ENCODE measurements around the gene DIP2B. TPM values are rescaled to one million over a fixed set of nuclear protein-coding genes. Genes with fewer than 3 reads are reported as not detected.

DIP2B gene
- total RNA-seq, 1 experiment from 2014 or later: 29.4 TPM

GRCh38 chr12:50749459-50749882 is 244.7 kb downstream of the DIP2B start:
- no peak for TF ChIP-seq CTCF (conservative IDR thresholded peaks at IDR 0.05)
- no peak for TF ChIP-seq EZH2 (IDR thresholded peaks at IDR 0.05; ENCODE audit: low read depth)
- Histone ChIP-seq H2AFZ (no peak overlapping the region), H3K9me3 (ENCODE audit: insufficient read depth, low read depth) (no peaks in the 10 kb centered on the region), H3K36me3 (ENCODE audit: low read depth) (0 out of 2 replicates have a peak, but pooled peaks cover 3% of the 10 kb centered on the region), H4K20me1 (ENCODE audit: insufficient read depth) (no peaks in the 10 kb centered on the region; the same call in 1 of the 2 replicates), H3K27me3 (ENCODE audit: insufficient read depth, low read depth) (no peaks in the 10 kb centered on the region), H3K79me2 (ENCODE audit: low read depth) (no peaks in the 10 kb centered on the region), H3K9me2 (ENCODE audit: insufficient read depth) (no peaks in the 10 kb centered on the region), H3K27ac (no peak overlapping the region), H3K4me3 (no peak overlapping the region), H3K4me2 (no peak overlapping the region), H3K4me1 (replicated peaks; ENCODE audit: insufficient read depth) (no peaks in the 10 kb centered on the region), H3F3A (ENCODE audit: insufficient read depth, low read depth) (peaks cover 7% of the 10 kb centered on the region; the same call in 1 of the 2 replicates)
- ChIA-PET POLR2A (ENCODE audit: unreplicated experiment) (no interaction called here), CTCF (no interaction called here)
- no peak for DNase-seq
- intact Hi-C loops (cut with micrococcal nuclease; ENCODE audit: unreplicated experiment): no loop called here
- BruUV-seq (replicated peaks): no TSS peak

- Histone ChIP-seq H3F3A (ENCODE audit: insufficient read depth, low read depth) (peaks cover 7% of the 10 kb centered on the region; the same call in 1 of the 2 replicates), H3K27me3 (ENCODE audit: insufficient read depth, low read depth) (no peaks in the 10 kb centered on the region), H3K27ac (no peak overlapping the region), H2AFZ (no peak overlapping the region), H3K4me1 (replicated peaks; ENCODE audit: insufficient read depth) (no peaks in the 10 kb centered on the region), H4K20me1 (ENCODE audit: insufficient read depth) (no peaks in the 10 kb centered on the region; the same call in 1 of the 2 replicates), H3K4me3 (no peak overlapping the region), H3K36me3 (ENCODE audit: low read depth) (0 out of 2 replicates have a peak, but pooled peaks cover 3% of the 10 kb centered on the region), H3K9me3 (ENCODE audit: insufficient read depth, low read depth) (no peaks in the 10 kb centered on the region), H3K4me2 (no peak overlapping the region), H3K79me2 (ENCODE audit: low read depth) (no peaks in the 10 kb centered on the region), H3K9me2 (ENCODE audit: insufficient read depth) (no peaks in the 10 kb centered on the region)
- DNase-seq: no peak
- ChIA-PET CTCF (no interaction called here), POLR2A (ENCODE audit: unreplicated experiment) (no interaction called here)
- intact Hi-C loops (cut with micrococcal nuclease; ENCODE audit: unreplicated experiment): no loop called here
- no TSS peak for BruUV-seq (replicated peaks)
- TF ChIP-seq EZH2 (IDR thresholded peaks at IDR 0.05; ENCODE audit: low read depth) (no peak), CTCF (conservative IDR thresholded peaks at IDR 0.05) (no peak)
Measured at GRCh38 chr12:50750366-50750765, 245.6 kb downstream of the DIP2B start.

- H3K27ac ChIP-seq: no peak overlapping the region
- no peaks in the 10 kb centered on the region for H3K79me2 ChIP-seq (ENCODE audit: low read depth)
- H3K9me3 ChIP-seq (ENCODE audit: insufficient read depth, low read depth): no peaks in the 10 kb centered on the region
- 0 out of 2 replicates have a peak, but pooled peaks cover 3% of the 10 kb centered on the region for H3K36me3 ChIP-seq (ENCODE audit: low read depth)
- BruUV-seq (replicated peaks): no TSS peak
- no peak overlapping the region for H3K4me2 ChIP-seq
- no peaks in the 10 kb centered on the region for H3K4me1 ChIP-seq (replicated peaks; ENCODE audit: insufficient read depth)
- H3F3A ChIP-seq (ENCODE audit: insufficient read depth, low read depth): peaks cover 7% of the 10 kb centered on the region; the same call in 1 of the 2 replicates
- TF ChIP-seq CTCF (conservative IDR thresholded peaks at IDR 0.05) (no peak), EZH2 (IDR thresholded peaks at IDR 0.05; ENCODE audit: low read depth) (no peak)
- no peak for DNase-seq
- no peaks in the 10 kb centered on the region for H3K27me3 ChIP-seq (ENCODE audit: insufficient read depth, low read depth)
- no peaks in the 10 kb centered on the region; the same call in 1 of the 2 replicates for H4K20me1 ChIP-seq (ENCODE audit: insufficient read depth)
- intact Hi-C loops (cut with micrococcal nuclease; ENCODE audit: unreplicated experiment): no loop called here
- ChIA-PET CTCF (no interaction called here), POLR2A (ENCODE audit: unreplicated experiment) (no interaction called here)
- no peaks in the 10 kb centered on the region for H3K9me2 ChIP-seq (ENCODE audit: insufficient read depth)
- no peak overlapping the region for H2AFZ ChIP-seq
- no peak overlapping the region for H3K4me3 ChIP-seq
Measured at GRCh38 chr12:50751948-50752721, 247.3 kb downstream of the DIP2B start.

Measured in PC-9 (cell line).